SK-N-SH treated with all-trans-retinoic acid at 6 μM for 48 hours (cell line): Measurements from ENCODE around the gene TENT4B.

Experiments
- ARNTL ChIP-seq: fragments of 450-650 bp; formaldehyde crosslinking; IDR thresholded peaks from 2 replicates; pipeline ENCODE4 v1.5.0; 2020; ENCODE audit warnings: low read depth, mild to moderate bottlenecking, moderate library complexity, borderline replicate concordance
- BACH2 ChIP-seq: fragments of 250-450 bp; sonication (Bioruptor Pico); IDR thresholded peaks from 2 replicates; pipeline ENCODE4 v1.9.0; 2021; ENCODE audit warnings: mild to moderate bottlenecking, borderline replicate concordance
- CSRNP3 ChIP-seq: fragments of 250-450 bp; sonication (Bioruptor Pico); IDR thresholded peaks from 2 replicates; pipeline ENCODE4 v1.5.1; 2021; ENCODE audit warnings: mild to moderate bottlenecking, moderate library complexity
- OSR1 ChIP-seq: fragments of 250-450 bp; sonication (Bioruptor Pico); IDR thresholded peaks from 2 replicates; pipeline ENCODE4 v1.8.0; 2022; ENCODE audit warnings: moderate library complexity, mild to moderate bottlenecking, inconsistent platforms
- POU6F1 ChIP-seq: fragments of 250-450 bp; sonication (Bioruptor Pico); IDR thresholded peaks from 2 replicates; pipeline ENCODE4 v1.8.0; 2021; ENCODE audit warnings: low read depth, mild to moderate bottlenecking, moderate library complexity, borderline replicate concordance
- PPARA ChIP-seq: fragments of 250-450 bp; sonication (Bioruptor Pico); IDR thresholded peaks from 2 replicates; pipeline ENCODE4 v1.5.0; 2020; ENCODE audit warnings: mild to moderate bottlenecking, borderline replicate concordance
- SNAI2 ChIP-seq: fragments of 250-450 bp; sonication (Bioruptor Pico); IDR thresholded peaks from 2 replicates; pipeline ENCODE4 v1.5.0; 2020; ENCODE audit warnings: mild to moderate bottlenecking, moderate library complexity
- TOX ChIP-seq: fragments of 250-450 bp; sonication (Bioruptor Pico); IDR thresholded peaks from 2 replicates; pipeline ENCODE4 v1.8.0; 2021; ENCODE audit warnings: mild to moderate bottlenecking, moderate library complexity, borderline replicate concordance
- ZFP3 ChIP-seq: fragments of 250-450 bp; sonication (Bioruptor Pico); IDR thresholded peaks from 2 replicates; pipeline ENCODE4 v1.5.0; 2020; ENCODE audit warnings: mild to moderate bottlenecking, moderate library complexity
- ZFP30 ChIP-seq: fragments of 450-650 bp; formaldehyde crosslinking; IDR thresholded peaks from 2 replicates; pipeline ENCODE4 v1.5.0; 2022; ENCODE audit warnings: mild to moderate bottlenecking, moderate library complexity
- ZNF565 ChIP-seq: fragments of 450-650 bp; formaldehyde crosslinking; conservative IDR thresholded peaks from 2 replicates; pipeline ENCODE4 v1.5.0; 2020; ENCODE audit warnings: low read depth, mild to moderate bottlenecking, moderate library complexity
- ZNF70 ChIP-seq: fragments of 450-650 bp; formaldehyde crosslinking; IDR thresholded peaks from 2 replicates; pipeline ENCODE4 v1.5.0; 2020; ENCODE audit warnings: mild to moderate bottlenecking, moderate library complexity
- TF ChIP-seq, protein P1 (sequence below): fragments of 250-450 bp; sonication (Bioruptor Pico); IDR thresholded peaks from 2 replicates; pipeline ENCODE4 v1.8.0; 2020; ENCODE audit warnings: mild to moderate bottlenecking, moderate library complexity, borderline replicate concordance

DNA sequence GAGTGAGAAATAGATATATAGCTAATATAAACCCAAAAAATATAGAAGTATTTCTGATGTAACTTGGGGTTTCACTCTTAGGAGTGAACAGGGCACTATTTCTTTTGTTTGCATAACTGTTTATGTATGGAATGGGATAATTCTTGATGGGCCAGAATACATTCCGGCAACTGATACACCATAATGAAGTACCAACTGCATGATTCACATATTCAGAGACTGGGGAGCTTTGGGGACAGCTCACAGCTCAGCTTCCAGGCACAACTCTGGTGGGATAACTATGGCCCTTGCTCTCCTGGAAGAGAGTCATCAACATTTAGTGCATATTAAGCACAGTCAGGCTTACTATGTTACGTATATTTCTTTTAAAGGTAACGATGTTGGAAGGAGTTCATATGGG, 71.2 kb downstream of the TENT4B start:
- no peak for TF ChIP-seq CSRNP3 (CRISPR knock-in tag)
- no peak for TF ChIP-seq ZNF565
- TF ChIP-seq POU6F1 (CRISPR knock-in tag): no peak
- TF ChIP-seq BACH2 (CRISPR knock-in tag): no peak
- TF ChIP-seq ZNF70 (CRISPR knock-in tag): no peak
- TF ChIP-seq, protein P1, sequence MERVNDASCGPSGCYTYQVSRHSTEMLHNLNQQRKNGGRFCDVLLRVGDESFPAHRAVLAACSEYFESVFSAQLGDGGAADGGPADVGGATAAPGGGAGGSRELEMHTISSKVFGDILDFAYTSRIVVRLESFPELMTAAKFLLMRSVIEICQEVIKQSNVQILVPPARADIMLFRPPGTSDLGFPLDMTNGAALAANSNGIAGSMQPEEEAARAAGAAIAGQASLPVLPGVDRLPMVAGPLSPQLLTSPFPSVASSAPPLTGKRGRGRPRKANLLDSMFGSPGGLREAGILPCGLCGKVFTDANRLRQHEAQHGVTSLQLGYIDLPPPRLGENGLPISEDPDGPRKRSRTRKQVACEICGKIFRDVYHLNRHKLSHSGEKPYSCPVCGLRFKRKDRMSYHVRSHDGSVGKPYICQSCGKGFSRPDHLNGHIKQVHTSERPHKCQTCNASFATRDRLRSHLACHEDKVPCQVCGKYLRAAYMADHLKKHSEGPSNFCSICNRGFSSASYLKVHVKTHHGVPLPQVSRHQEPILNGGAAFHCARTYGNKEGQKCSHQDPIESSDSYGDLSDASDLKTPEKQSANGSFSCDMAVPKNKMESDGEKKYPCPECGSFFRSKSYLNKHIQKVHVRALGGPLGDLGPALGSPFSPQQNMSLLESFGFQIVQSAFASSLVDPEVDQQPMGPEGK: no peak
- TF ChIP-seq OSR1 (CRISPR knock-in tag): no peak
- TF ChIP-seq ARNTL: no peak
- no peak for TF ChIP-seq TOX (CRISPR knock-in tag)
- no peak for TF ChIP-seq ZFP30 (CRISPR knock-in tag)
- TF ChIP-seq SNAI2: no peak
- TF ChIP-seq ZFP3 (CRISPR knock-in tag): no peak
- no peak for TF ChIP-seq PPARA (CRISPR knock-in tag)
